HepG2 (cell line): Measurements from ENCODE around the gene PIK3R4. TPM values are rescaled to one million over a fixed set of nuclear protein-coding genes. Genes with fewer than 3 reads are reported as not detected.

ENCODE experiments used
- ATAC-seq: fragments of 200-7000 bp; cut with Tn5 transposase; 3 replicates; pipeline ENCODE4 v1.9.1; 2020; ENCODE audit warnings: mild to moderate bottlenecking, moderate library complexity
- BruUV-seq: library from RNA; stranded (reverse); fragments of 400-500 nt; replicated peaks from 2 replicates; lab custom pipeline; 2021; lab: Mats Ljungman, UMichigan
- CTCF ChIA-PET: fragments of 300-600 bp; formaldehyde crosslinking; extraction: SDS; loops from one replicate; lab custom pipeline; 2021; ENCODE audit warnings: low total read pairs, inconsistent platforms, low intra/inter-chr PET ratio; lab: Yijun Ruan, JAX
- POLR2A ChIA-PET: fragments of 350-600 bp; sonication (Branson Sonifier 250); formaldehyde crosslinking; loops from one replicate; lab custom pipeline; 2020; ENCODE audit warnings: antibody characterized with exemption, inconsistent platforms; lab: Yijun Ruan, JAX
- DNase-seq: peaks from one replicate; pipeline ENCODE4 v3.0.0-alpha.2; 2015; ENCODE audit warnings: low spot score
- FAIRE-seq: peaks from 3 replicates; lab custom pipeline; 2011; peaks lifted over from hg19 to GRCh38; lab: Jason Lieb, UNC
- H2AFZ ChIP-seq: one replicate; pipeline ENCODE4 v1.6.1; 2011; ENCODE audit warnings: low read length, inconsistent platforms
- H3K27ac ChIP-seq: fragments of 300-600 bp; 3 replicates; pipeline ENCODE4 v1.8.0; 2011; ENCODE audit warnings: mixed run types, mild to moderate bottlenecking, mixed read lengths, low read length, inconsistent platforms; ENCODE audit not compliant: insufficient read depth; ENCODE audit errors: extremely low read length
- H3K27me3 ChIP-seq, 2 experiments: fragments of 200-600 bp in 1 of 2; 2 replicates in 1 of 2; 3 replicates in 1 of 2; pipeline versions ENCODE4 v1.6.0 to v1.8.0; 2011; ENCODE audit warnings: low read length in 2 of 2, mild to moderate bottlenecking in 2 of 2, moderate library complexity in 2 of 2, inconsistent platforms in 1 of 2; ENCODE audit not compliant: insufficient read depth in 2 of 2, control insufficient read depth in 1 of 2
- H3K36me3 ChIP-seq, 2 experiments: fragments of 200-600 bp in 1 of 2; replicated peaks in 1 of 2; 2 replicates in 1 of 2; 3 replicates in 1 of 2; pipeline versions ENCODE4 v1.5.1 to v1.8.0; 2011; ENCODE audit warnings: low read length in 2 of 2, inconsistent platforms in 1 of 2; ENCODE audit not compliant: insufficient read depth in 2 of 2, control insufficient read depth in 1 of 2
- H3K4me1 ChIP-seq: 2 replicates; pipeline ENCODE4 v1.5.1; 2012; ENCODE audit warnings: low read length, inconsistent platforms; ENCODE audit not compliant: insufficient read depth
- H3K4me2 ChIP-seq: 2 replicates; pipeline ENCODE4 v1.6.0; 2011; ENCODE audit warnings: low read depth, low read length, inconsistent platforms
- H3K4me3 ChIP-seq, 3 experiments: fragments of 200-600 bp in 1 of 3; sonication (generic), shearing (Covaris generic) in 1 of 3; replicated peaks in 1 of 3; 2 replicates each; pipeline ENCODE4 v1.5.1; 2011 to 2016; ENCODE audit warnings: low read length in 3 of 3, inconsistent platforms in 2 of 3, low read depth in 2 of 3, mild to moderate bottlenecking in 2 of 3, control low read depth in 1 of 3, mixed read lengths in 1 of 3; ENCODE audit not compliant: insufficient read depth in 1 of 3
- H3K79me2 ChIP-seq: one replicate; pipeline ENCODE4 v1.6.1; 2011; ENCODE audit warnings: low read length, inconsistent platforms; ENCODE audit not compliant: insufficient read depth
- H3K9ac ChIP-seq: 2 replicates; pipeline ENCODE4 v1.6.0; 2011; ENCODE audit warnings: mild to moderate bottlenecking, low read depth, low read length, inconsistent platforms; ENCODE audit not compliant: insufficient read depth
- H3K9me3 ChIP-seq: 2 replicates; pipeline ENCODE4 v1.5.1; 2012; ENCODE audit warnings: mild to moderate bottlenecking, low read length
- H4K20me1 ChIP-seq: 2 replicates; pipeline ENCODE4 v1.6.0; 2011; ENCODE audit warnings: inconsistent platforms, mild to moderate bottlenecking, low read length, moderate library complexity; ENCODE audit not compliant: insufficient read depth
- ELK4 ChIP-seq: sonication (generic); formaldehyde crosslinking; IDR thresholded peaks from 2 replicates; pipeline ENCODE4 v1.9.0; 2021; ENCODE audit warnings: missing genetic modification reagents, borderline replicate concordance
- LRRFIP1 ChIP-seq: sonication (generic); formaldehyde crosslinking; conservative IDR thresholded peaks from 2 replicates; pipeline ENCODE4 v1.4.0; 2020; ENCODE audit warnings: missing genetic modification reagents
- MTF1 ChIP-seq: sonication (generic); formaldehyde crosslinking; IDR thresholded peaks from 2 replicates; pipeline ENCODE4 v1.5.0; 2020; ENCODE audit warnings: missing genetic modification reagents
- PAWR ChIP-seq: sonication (generic); formaldehyde crosslinking; IDR thresholded peaks from 2 replicates; pipeline ENCODE4 v1.4.0; 2020; ENCODE audit warnings: missing genetic modification reagents, mild to moderate bottlenecking, borderline replicate concordance
- PHF20 ChIP-seq: sonication (generic); formaldehyde crosslinking; IDR thresholded peaks from 2 replicates; pipeline ENCODE4 v1.5.0; 2020; ENCODE audit warnings: mild to moderate bottlenecking, missing genetic modification reagents
- RNF2 ChIP-seq: fragments of 450-650 bp; conservative IDR thresholded peaks from 2 replicates; pipeline ENCODE4 v1.6.1; 2016; ENCODE audit warnings: low read depth
- SRY ChIP-seq: sonication (generic); formaldehyde crosslinking; IDR thresholded peaks from 2 replicates; pipeline ENCODE4 v1.8.0; 2022; ENCODE audit warnings: mild to moderate bottlenecking, missing genetic modification reagents
- U2AF2 ChIP-seq: fragments of 200-400 bp; formaldehyde crosslinking; IDR thresholded peaks from 2 replicates; pipeline ENCODE4 v1.6.1; 2017; ENCODE audit warnings: low read depth, mild to moderate bottlenecking, low read length
- ZBTB33 ChIP-seq: sonication (generic); formaldehyde crosslinking; IDR thresholded peaks from 2 replicates; pipeline ENCODE4 v1.4.0; 2020; ENCODE audit warnings: missing genetic modification reagents
- ZNF251 ChIP-seq: sonication (generic); formaldehyde crosslinking; IDR thresholded peaks from 2 replicates; pipeline ENCODE4 v1.9.0; 2021; ENCODE audit warnings: mild to moderate bottlenecking, missing genetic modification reagents
- ZSCAN5A ChIP-seq: sonication (generic); formaldehyde crosslinking; IDR thresholded peaks from 2 replicates; pipeline ENCODE4 v1.8.0; 2022; ENCODE audit warnings: mild to moderate bottlenecking, missing genetic modification reagents, borderline replicate concordance
- WGBS: methylation state at CpG from one replicate; pipeline ENCODE4 v1.1.6; 2017; ENCODE audit warnings: low lambda C conversion rate; 5-methylcytosine and 5-hydroxymethylcytosine counted together
- in situ Hi-C: cut with HindIII; loops from 2 replicates; pipeline ENCODE4 v1.10.0; 2017; ENCODE audit warnings: low pct_unique_long_range_greater_than_20kb; ENCODE audit not compliant: extremely low pct_ligation_motif_present
- intact Hi-C: fragments of 100-400 bp; cut with micrococcal nuclease; formaldehyde crosslinking; loops from one replicate; pipeline ENCODE4 v1.10.0; 2022; ENCODE audit not compliant: unreplicated experiment
- polyA plus RNA-seq, 8 experiments: library from polyadenylated mRNA; depleted of rRNA in 3 of 8; stranded (reverse) in 7 of 8; unstranded in 1 of 8; fragments of >200 nt; fragmentation: Illumina TruSeq in 4 of 8; extraction: Trizol in 4 of 8; gene quantifications; 2 replicates each; pipeline versions ENCODE4 v1.2.1 to v1.2.3, GENCODE V29; 2011 to 2016; ENCODE audit warnings: low read depth in 4 of 8, missing spikeins in 1 of 8, mixed read lengths in 1 of 8; ENCODE audit not compliant: insufficient read depth in 1 of 8
- total RNA-seq, 5 experiments: library from RNA; depleted of rRNA; stranded (reverse); fragments of >200 nt; fragmentation: Illumina TruSeq; extraction: Trizol; gene quantifications; 2 replicates each; pipeline ENCODE4 v1.2.3, GENCODE V29; 2016; ENCODE audit warnings: low read depth in 1 of 5

PIK3R4 gene
- total and polyA plus RNA-seq, 2 of the 13 experiments (the other 11 are each of a cell fraction or from before 2014, with no cell fraction given), result 22.4 to 26.0 TPM

- Histone ChIP-seq H3K79me2 (peaks cover 30% of the 10 kb centered on the region), H3K9me3 (no peaks in the 10 kb centered on the region), H2AFZ (peak overlapping the region; percentile 9), H3K9ac (no peak overlapping the region), H3K4me2 (peak overlapping the region; percentile 72), H3K27ac (no peak overlapping the region), H3K4me3 (peak overlapping the region; percentile 60 to 94 (median 64); a peak in 4 of 6 replicates), H3K27me3 (no peaks in the 10 kb centered on the region; a peak in 1 of 5 replicates), H3K4me1 (peaks cover 41% of the 10 kb centered on the region), H4K20me1 (no peaks in the 10 kb centered on the region; the same call in 1 of the 2 replicates), H3K36me3 (peaks cover 2 to 6% of the 10 kb centered on the region in 2 experiments; a peak in 3 of 5 replicates)
- 21% methylated on average over 3 of the region's 3 CpGs for WGBS
- in situ Hi-C loops (loop anchor here (5.0 kb wide), 1 partner anchor 144 kb away; the partner anchor contains the start of gene ATP2C1), intact Hi-C loops (no loop called here)
- no peak for FAIRE-seq
- ATAC-seq, result no peak
- no TSS peak for BruUV-seq
- ChIA-PET CTCF (no interaction called here), POLR2A (no interaction called here)
- DNase-seq, result no peak
- TF ChIP-seq U2AF2 (no peak), MTF1 (CRISPR knock-in tag) (no peak), PAWR (CRISPR knock-in tag) (no peak), SRY (no peak), RNF2 (no peak), LRRFIP1 (CRISPR knock-in tag) (no peak), ZSCAN5A (CRISPR knock-in tag) (no peak), ELK4 (no peak), ZNF251 (CRISPR knock-in tag) (no peak), PHF20 (no peak), ZBTB33 (no peak)
These were observed 1.8 kb upstream of the PIK3R4 start for GRCh38 chr3:130748467-130748861.
